ENCODE measurements around the gene ATP8B1.

The ATP8B1 gene

DNA sequence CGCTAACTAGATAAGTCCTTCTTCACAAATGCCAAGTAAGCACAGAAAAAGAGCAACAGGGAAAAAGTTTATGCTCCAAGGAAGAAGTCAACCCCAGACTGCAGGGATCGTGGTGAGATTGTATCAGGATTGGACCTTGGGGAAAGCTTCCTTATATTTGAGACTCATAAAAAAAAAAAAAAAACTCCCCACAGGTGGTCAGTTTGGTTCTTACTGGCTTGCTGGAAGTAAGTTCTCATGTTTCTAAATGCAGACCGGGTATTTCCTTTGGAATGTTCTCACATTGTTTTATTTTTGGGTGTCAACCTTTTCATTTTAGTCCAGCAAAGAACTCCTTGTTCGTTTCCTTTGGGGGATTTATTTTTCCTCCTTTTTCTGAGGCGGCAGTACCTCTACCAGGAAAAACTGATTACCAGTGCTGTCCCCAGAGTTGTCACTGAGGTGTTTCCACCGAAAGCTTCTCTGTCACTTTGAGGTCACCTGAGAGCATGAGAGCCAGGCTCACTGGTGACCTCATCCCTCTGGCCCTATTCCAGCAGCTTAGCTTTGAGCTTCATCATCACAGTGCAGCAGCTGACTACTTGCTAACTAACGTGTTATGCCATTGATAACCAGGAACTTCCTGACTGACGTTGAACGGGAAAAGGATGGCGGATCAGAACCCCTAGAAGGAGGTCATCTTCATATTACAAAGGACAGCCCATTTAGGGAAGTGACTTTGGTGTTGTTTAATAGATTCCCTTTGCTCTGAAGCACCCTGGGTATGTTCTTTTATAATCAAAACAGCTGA lies 16.8 kb upstream of the ATP8B1 start:
- DNase-seq, result no peak

DNA sequence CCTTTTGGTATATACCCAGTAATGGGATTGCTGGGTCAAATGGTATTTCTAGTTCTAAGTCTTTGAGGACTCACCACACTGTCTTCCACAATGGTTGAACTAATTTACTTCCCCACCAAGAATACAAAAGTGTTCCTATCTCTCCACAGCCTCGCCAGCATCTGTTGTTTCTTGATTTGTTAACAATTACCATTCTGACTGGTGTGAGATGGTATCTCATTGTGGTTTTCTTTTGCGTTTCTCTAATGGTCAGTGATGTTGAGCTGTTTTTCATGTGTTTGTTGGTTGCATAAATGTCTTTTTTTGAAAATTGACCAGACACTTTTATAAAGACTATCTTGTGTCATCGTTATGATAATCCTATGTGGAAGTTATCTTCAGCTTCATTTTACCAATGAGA lies 16.0 kb upstream of the ATP8B1 start:
- no peak for DNase-seq

DNA sequence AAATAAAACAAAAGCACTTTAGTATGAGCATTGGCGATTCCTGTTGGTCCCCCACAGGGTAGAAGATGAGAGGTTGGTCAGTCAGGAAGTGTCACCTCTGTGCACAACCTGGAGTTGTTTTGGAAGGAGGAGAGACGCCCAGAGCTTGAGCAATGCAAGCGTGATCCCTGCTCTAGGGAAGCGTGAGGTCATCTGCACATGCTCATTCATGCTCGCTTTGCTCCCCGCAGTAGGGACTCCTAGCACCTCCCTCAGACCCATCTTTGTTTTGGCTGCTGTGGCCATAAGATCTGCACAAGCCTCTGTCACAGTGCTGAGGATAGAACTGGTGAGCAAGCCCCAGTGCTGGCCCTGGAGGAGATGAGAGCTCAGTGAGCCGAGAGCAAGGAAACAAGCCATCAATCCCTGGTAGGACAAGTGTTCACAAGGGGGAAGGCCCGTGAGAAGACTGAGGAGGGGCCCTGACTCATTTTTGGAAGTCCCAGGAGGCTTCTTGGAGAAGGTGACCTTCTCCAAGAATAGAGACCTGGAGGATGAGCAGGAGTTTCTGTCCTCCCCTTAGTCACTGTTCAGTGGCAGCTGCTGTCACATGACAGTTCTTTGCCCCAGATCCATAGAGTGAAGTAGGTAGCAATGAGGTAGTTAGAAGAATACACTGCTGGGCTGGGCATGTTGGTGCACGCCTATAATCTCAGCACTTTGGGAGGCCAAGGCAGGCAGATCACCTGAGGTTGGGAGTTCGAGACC lies 13.3 kb upstream of the ATP8B1 start:
- no peak for DNase-seq

DNA sequence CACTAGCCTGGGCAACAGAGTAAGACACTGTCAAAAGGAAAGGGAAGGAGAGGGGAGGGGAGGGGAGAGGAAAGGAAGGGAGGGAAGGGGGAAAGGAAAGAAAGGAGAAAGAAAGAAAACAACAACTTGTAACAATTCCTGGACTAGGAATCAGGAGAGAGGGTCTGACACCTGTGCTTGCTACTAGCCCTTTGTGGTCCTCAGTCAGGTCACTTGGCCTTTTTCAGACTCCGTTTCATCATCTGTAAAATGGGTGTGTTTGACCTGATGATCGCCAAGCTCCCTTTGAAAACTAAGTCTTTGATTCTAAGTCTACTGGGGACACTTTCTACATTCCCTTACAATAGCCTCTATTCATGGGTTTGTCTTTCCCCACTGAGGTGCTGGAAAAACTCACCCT lies 11.4 kb upstream of the ATP8B1 start:
- DNase-seq, result no peak

DNA sequence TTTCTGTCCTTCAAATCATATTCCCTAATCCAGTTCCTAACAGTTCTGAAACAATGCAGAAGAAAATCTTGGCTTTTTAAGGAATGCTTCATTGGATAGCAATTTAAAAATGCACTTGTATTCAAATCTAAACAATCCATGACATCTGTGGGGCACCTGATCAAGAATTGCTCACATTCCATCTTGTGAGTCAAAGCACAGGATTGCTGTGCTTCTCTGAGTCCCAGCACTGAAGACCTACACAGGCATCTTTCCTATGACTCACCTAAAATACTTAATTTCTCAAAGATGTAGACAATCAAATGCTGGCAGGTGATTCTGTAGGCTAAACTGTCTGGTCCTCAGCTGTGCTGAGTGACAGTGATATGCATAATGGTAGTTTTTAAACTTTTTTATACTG lies 10.1 kb upstream of the ATP8B1 start:
- DNase-seq, result no peak

DNA sequence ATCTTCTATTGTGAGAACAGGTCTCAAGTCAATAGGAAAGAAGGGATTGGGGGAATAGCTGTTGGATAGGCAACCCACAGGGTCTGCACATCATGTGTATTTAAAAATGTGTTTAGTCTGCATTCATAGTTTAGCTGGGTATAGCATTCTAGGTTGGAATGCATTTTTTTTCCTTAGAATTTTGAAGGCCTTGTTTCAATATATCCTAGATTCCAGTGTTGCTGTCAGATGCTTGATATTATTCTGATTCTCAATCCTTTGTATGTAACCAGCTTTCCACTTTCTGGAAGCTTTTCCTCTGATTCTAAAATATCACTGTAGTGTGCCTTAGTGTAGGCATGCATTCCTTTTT lies 9.0 kb upstream of the ATP8B1 start:
- DNase-seq, result no peak

DNA sequence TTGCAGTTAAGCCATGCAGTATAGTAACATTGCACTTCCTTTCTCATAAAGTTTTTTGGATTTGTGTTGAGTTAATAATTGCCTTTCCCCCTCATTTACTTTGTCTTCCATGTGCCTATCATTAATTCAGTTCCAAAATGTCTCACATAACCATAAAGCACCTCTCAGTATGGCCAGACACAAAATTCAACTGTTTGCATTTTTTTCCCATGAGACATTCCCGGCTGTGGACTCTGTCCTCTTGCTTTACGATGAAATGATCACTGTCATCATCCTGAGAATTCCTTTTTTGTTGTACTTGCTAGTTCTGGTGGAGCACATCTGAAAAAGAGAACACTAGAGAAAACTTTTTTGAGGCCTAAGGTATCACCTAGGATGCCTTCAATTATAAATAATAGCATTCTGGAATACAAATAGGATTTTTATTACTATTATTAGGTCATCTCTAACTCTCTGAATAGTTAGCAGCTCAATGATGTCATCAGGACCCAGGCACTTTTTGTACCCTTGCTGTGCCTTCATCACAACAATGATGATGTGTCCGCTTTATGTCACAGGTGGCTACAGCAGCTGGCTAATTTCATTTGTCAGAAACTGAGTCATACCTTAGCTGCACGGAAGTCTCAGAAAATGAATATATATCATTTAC lies 8.5 kb upstream of the ATP8B1 start:
- DNase-seq, result no peak

DNA sequence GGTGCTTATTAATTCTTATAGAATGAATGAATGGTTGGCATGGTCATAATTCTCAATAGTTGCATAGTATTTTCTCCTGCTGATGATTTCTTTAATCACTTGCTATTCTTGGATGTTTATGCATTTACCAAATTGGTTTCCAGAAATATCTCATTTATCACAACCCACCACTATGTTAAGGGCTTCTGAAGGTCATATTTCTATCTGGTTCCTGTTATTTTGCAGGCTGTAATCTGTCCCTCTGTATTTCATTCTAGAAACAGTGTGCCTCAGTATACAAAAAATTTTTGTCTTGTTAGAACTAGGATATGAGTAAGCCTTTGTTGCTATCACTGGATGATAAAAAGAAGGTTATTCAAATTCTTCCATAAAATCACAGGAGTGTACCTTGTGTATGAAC lies 6.1 kb upstream of the ATP8B1 start:
- DNase-seq, result no peak

DNA sequence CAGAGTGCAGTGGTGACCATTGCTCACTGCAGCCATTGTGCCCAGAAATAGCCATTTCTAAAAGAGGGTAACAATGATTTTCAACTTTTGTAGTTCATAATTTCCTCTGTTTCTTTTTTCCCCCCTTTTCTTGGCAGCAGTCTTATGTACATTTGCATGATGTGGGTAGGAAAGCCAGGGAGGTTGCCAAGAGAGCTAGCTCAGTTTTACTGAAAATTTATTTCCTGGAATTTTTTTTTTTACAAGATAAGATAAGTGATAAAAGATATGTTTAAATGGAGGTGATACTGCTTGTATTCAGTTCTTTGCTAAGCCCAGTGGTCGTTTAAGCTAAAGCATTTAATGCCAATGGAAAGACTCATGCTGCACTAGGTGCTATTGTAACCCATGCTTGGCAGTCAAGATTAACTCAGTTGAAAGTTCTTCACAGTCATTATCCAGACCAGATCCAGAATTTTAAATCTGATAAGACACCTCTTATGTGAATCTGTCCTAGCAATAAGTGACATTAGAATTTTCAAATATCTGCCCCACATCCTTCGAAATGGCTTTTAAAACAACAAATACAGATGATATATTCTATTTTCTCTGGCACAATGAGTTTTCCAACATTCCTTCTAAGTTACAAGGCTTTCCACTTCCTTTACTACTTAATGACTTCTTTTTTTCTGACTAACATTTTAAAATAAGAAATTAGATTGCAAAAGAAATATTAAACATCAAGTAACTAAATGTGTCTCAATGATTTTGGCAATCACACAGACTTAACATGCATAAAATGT lies 4.4 kb upstream of the ATP8B1 start:
- DNase-seq, result no peak

DNA sequence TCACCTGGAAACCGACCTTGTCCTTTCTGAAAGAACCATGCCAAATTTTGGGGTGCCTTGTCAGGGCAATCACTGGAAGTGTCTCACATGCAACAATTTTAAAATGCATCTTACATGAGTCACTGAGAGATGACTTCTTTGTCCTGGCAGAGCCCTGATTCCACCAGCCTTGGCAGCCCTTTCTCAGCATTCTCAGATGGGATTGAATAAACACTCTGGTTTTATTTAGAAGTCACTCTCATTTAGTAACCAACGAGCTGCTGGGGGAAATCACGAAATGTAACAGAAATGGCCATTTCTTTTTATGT lies 3.8 kb upstream of the ATP8B1 start:
- DNase-seq, result no peak

DNA sequence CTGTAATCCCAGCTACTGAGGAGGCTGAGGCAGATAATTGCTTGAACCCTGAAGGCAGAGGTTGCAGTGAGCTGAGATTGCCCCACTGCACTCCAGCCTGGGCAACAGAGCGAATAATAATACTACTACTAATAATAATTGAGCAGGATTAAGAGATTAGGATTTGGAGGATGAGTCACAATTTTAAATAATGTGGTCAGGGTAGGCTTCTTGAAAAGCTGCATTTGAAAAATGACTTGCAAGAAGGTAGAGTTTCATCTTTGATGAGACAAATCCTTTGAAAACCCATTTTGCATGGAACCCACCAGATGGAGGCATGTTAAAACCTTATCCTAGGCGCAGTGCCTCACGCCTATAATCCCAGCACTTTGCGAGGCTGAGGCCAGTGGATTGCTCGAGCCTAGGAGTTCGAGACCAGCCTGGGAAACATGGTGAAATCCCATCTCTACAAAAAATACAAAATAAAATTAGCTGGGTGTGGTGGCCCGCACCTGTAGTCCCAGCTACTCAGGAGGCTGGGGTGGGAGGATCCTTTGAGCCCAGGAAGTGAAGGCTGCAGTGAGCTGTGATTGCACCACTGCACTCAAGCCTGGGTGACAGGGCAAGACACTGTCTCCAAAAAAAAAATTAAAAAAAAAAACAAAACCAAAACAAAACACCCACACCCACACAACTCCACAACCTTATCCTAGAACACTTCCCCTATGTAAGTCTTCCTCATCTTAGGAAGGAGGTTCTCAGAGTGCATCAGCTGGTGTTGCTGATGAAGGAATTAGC lies 3.3 kb upstream of the ATP8B1 start:
- DNase-seq, result no peak

DNA sequence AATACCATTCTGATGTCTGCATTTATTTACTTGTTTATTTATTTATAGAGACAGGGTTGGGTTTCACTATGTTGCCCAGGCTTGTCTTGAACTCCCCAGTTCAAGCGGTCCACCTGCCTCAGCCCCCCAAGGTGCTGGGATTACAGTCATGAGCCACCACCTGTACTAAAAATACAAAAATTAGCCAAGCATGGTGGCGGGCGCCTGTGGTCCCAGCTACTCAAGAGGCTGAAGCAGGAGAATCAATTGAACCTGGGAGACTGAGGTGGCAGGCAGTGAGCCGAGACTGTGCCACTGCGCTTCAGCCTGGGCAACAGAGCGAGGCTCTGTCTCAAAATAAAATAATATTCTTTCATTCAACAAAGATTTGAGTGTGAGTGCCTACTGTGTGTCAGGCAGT lies 2.0 kb upstream of the ATP8B1 start:
- no peak for DNase-seq

DNA sequence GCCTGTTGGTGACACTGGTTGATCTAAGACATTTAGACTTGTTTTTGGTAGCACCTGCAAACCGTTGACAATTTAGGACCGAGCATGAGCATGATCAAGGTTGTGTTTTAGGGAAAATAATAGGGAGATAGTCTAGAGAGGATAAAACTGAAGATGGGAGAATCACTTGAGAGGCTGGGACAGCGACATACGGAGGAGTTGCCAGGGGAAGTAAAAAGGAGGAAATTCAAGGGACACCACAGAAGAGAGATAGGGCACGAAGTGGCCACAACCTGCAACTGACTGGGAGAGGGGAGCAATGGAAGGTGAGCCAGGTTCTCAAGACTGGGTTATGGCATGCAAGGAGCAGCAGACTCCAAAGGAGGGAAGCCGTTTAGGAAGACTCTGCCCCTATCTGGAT lies 1.4 kb upstream of the ATP8B1 start:
- no peak for DNase-seq

DNA sequence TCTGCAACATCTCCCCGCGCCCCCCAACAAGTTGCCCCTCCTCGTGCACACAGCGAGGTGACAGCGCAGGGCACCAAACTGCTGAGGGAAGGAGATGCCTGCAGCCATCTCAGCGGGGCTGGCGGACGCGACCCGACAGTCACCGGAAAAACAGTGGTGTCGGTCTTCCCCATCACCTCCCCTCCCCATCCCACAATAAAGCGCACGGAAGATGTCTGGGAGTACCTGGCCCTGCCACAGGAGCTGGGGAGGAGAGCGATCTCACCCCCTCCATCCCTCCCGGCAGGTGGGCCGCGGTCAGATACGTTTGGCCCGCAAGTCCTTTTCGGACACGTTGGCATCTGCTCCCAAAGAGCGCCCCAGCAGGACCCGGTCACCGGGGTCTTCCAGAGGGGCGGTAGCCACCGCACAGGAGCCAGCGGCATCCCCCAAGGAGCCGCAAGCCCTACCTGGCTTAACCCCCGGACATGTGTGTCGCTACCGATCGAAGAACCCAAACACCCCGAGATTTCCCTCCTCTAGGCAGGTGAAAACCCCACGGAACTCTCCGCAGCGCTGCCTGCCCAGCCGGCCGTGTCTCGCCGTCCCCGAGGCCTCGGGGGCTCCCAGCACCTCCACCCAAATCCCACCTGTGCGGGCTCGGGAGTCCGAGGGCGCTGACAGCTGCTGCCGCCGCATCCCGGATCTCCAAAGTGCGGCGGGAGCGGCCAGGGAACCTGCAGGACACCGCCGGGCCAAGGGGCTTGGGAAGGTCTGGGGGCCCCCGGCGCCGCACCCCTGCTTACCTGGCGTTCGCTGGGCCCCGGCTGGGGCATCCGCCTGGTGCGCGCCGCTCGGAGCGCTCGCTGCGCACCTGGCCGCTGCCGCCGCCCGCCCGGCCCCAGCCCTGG lies 657 bp downstream of the ATP8B1 start:
- DNase-seq, result no peak

DNA sequence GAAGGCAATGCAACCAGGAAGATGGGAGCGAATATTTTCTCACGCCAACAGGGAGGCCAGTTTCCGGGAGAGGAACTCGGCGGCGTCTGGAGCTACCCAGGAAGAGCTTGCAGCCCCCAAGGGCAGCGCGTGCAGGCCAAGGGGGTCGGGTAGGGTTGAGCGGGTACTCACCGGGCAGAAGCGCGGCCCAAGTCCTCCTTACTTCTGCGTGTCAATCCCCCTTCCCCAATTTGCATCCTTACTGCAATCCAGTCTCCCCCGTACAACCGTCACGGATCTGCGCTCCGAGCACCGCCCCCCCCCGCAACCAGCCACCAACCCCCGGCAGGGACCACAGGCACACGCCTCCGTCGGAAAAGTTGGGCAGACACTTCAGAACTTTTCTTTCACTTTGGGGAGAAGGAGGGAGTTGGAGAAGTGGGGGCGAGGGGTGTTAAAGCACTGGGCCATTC lies 1.3 kb downstream of the ATP8B1 start:
- DNase-seq, result no peak

DNA sequence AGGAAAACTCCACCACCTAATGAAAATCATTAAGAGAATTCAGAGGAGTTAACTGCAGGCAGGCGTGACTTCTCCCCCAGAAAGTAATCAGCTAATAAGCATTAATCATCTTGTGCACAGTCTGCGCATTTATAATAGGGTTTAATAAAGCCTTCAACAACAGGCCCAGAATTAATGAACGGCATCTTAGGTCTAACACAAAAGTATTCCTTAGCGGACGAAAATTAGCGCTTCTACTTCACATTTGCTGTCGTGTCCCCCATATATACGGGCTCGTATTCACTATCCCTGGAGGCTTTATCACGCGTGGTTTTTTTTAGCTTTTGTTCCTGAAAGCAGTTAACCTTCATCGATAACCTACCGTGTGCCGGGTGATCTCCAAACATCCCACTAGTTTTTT lies 1.8 kb downstream of the ATP8B1 start:
- no peak for DNase-seq

DNA sequence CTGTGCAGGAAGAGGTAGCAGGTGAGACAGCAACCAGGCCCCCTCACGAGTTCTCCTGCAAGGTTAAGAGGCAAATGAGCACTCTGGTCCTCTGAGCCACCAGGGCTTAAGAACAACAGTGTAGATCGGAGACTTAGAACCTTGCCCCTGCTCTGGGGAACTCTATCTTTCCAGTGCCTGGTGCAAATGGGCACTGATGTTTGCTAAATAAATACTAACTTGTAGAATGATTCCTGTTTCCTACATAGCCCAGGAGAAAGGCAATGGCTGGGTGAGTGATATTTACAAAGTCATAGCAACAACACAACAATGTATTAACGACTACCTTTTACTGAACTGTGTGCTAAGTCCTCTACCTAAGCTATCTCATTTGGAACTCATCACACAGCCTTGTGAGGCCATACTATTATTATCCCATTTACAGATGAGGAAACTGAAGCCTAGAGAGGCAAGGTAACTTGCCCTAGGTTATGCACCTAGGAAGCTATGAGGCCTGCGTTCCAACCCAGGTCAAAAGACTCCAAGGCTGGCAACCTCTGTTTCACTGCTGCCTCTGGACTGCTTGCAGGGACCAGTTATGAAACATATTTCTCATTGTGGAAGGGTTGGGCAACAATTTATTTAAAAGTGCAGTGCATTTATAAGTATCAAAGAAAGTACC lies 4.3 kb downstream of the ATP8B1 start:
- DNase-seq, result no peak

DNA sequence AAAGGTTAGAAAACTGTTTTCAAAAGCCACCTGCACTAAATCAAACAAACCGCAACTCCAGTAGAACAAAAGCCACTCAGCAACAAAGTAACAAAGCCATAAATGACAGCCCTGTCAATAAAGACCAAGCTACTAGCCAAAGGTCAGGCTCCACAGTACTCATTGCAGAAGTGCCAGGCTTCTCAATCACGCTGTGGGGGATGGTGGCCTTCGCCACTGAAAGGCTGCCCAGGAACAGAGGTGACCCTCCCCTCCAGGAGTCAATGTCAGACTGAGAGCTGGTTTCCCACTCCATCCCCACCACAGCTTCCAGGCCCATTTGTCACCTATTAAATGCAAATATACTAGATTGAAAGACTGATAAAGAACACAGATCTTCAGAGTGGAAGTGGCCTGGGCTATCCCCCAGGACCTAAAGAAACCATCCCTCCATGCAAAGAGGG lies 5.9 kb downstream of the ATP8B1 start:
- DNase-seq, result no peak

DNA sequence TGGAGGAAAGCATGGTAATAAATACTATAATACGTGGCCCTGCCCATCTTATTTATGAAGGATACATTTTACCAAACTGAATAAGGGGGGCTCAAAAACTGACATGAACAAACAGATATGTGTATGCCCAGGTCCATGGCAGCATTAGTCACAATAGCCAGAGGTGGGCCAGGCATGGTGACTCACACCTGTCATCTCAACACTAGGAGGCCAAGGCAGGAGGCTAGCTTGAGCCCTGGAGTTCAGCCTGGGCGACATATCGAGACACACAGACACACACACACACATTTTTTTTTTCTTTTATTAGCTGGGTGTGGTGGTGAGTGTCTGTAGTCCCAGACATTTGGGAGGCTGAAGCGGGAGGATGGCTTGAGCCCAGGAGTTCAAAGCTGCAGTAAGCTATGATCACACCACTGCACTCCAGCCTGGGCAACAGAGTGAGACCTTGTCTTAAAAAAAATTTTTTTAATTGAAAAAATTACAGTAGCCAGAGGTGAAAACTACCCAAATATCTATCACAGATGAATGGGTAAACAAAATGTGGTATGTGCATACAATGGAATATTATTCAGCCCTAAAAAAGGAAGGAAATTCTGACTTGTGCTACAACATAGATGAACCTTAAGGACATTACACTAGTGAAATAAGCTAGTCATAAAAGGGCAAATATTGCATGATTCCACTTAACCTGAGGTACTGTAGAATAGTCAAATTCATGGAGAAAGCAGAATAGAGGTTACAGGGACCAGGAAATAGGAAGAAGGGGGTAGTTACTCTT lies 8.0 kb downstream of the ATP8B1 start:
- no peak for DNase-seq
